Stomach (tissue), 9 donors: ENCODE measurements around the gene FES. TPM values are rescaled to one million over a fixed set of nuclear protein-coding genes. Genes with fewer than 3 reads are reported as not detected.

Source experiments
- DNase-seq, 2 donors: peaks; one replicate each; pipeline versions ENCODE4 v3.0.0 to v3.0.0-alpha.2; 2013 to 2019
- H3K27ac ChIP-seq, 5 donors: fragments of 200-600 bp in 4 of 5; sonication (generic) in 4 of 5; one replicate each; pipeline ENCODE4 v1.5.1; 2013 to 2019; ENCODE audit warnings: mild to moderate bottlenecking in 1 of 5, moderate library complexity in 1 of 5
- H3K27me3 ChIP-seq, 3 donors: fragments of 200-600 bp; sonication (generic); one replicate each; pipeline ENCODE4 v1.5.1; 2017 to 2019; ENCODE audit warnings: mixed run types in 1 of 3
- H3K36me3 ChIP-seq, 4 donors: fragments of 200-600 bp; sonication (generic); 1 replicate in 3 of 4; 2 replicates in 1 of 4; pipeline ENCODE4 v1.5.1; 2016 to 2019
- H3K4me1 ChIP-seq, 4 donors: fragments of 200-600 bp; sonication (generic); one replicate each; pipeline ENCODE4 v1.5.1; 2016 to 2019
- H3K4me3 ChIP-seq, 4 donors: fragments of 200-600 bp; sonication (generic) in 3 of 4; one replicate each; pipeline ENCODE4 v1.5.1; 2016 to 2019; ENCODE audit warnings: mild to moderate bottlenecking in 1 of 4
- H3K9me3 ChIP-seq, 4 donors: fragments of 200-600 bp; sonication (generic); one replicate each; pipeline ENCODE4 v1.5.1; 2016 to 2019
- EP300 ChIP-seq: sonication (generic); formaldehyde crosslinking; IDR thresholded peaks from one replicate; pipeline ENCODE4 v1.6.1; 2017; ENCODE audit warnings: antibody characterized with exemption
- POLR2A ChIP-seq, 4 donors: fragments of 450-650 bp; IDR thresholded peaks; one replicate each; pipeline ENCODE4 v1.6.1; 2016; ENCODE audit warnings: antibody characterized with exemption in 4 of 4, control low read depth in 2 of 4, mild to moderate bottlenecking in 1 of 4, moderate library complexity in 1 of 4
- POLR2AphosphoS5 ChIP-seq, 3 donors: sonication (generic); formaldehyde crosslinking; IDR thresholded peaks; one replicate each; pipeline ENCODE4 v1.6.1; 2016; ENCODE audit warnings: antibody characterized with exemption in 3 of 3
- WGBS, 5 donors: extraction: QIAGEN DNeasy Blood & Tissue Kit in 3 of 5; methylation state at CpG; one replicate each; pipeline versions ENCODE4 v1.1.5 to v1.1.7; 2013 to 2018; 5-methylcytosine and 5-hydroxymethylcytosine counted together
- intact Hi-C: fragments of 100-400 bp; cut with DNase I; formaldehyde crosslinking; loops from one replicate; pipeline ENCODE4 v1.15.1; 2023; ENCODE audit warnings: low total_unique reads
- polyA plus RNA-seq, 3 donors: library from polyadenylated mRNA; stranded (reverse); fragments of 200-250 nt; gene quantifications; one replicate each; pipeline ENCODE4 v1.2.3, GENCODE V29; 2013
- total RNA-seq, 5 donors: library from RNA; depleted of rRNA; stranded (reverse); fragments of >200 nt; gene quantifications; one replicate each; pipeline versions ENCODE4 v1.1.0 to v1.2.3, GENCODE V29; 2014 to 2016
- TF ChIP-seq, protein P1 (sequence below), 7 experiments: fragments of 450-650 bp in 4 of 7; fragments of 200-600 bp in 3 of 7; sonication (generic) in 3 of 7; IDR thresholded peaks; one replicate each; pipeline ENCODE4 v1.5.1; 2016 to 2019; ENCODE audit warnings: antibody characterized with exemption in 7 of 7, control low read depth in 2 of 7, mild to moderate bottlenecking in 1 of 7
- donor health status: healthy with polysubstance abuse.
- donor health status: Bipolar disorder and iron deficiency.
- donor health status: healthy.

Gene FES
- total and polyA plus RNA-seq, 8 donors, result 8.0 to 49.1 (median 19.2) TPM

- H3K9me3 ChIP-seq, result no peaks in the 10 kb centered on the region
- peak in 1 of 2 donors; percentile 20 for DNase-seq
- H3K27me3 ChIP-seq, result no peaks in the 10 kb centered on the region
- intact Hi-C loops, result no loop called here
- 45 to 59% (median 55%) methylated on average over 16 of the region's 16 CpGs for WGBS, 5 donors
- H3K4me1 ChIP-seq, result peaks cover 18 to 29% (median 26%) of the 10 kb centered on the region in 4 donors
- no peaks in the 10 kb centered on the region for H3K36me3 ChIP-seq
- H3K4me3 ChIP-seq, result no peak overlapping the region
- H3K27ac ChIP-seq, result no peak overlapping the region
- TF ChIP-seq POLR2AphosphoS5 (IDR thresholded peaks at IDR 0.05) (no peak), EP300 (no peak), POLR2A (IDR thresholded peaks at IDR 0.05) (no peak)
- TF ChIP-seq, protein P1, sequence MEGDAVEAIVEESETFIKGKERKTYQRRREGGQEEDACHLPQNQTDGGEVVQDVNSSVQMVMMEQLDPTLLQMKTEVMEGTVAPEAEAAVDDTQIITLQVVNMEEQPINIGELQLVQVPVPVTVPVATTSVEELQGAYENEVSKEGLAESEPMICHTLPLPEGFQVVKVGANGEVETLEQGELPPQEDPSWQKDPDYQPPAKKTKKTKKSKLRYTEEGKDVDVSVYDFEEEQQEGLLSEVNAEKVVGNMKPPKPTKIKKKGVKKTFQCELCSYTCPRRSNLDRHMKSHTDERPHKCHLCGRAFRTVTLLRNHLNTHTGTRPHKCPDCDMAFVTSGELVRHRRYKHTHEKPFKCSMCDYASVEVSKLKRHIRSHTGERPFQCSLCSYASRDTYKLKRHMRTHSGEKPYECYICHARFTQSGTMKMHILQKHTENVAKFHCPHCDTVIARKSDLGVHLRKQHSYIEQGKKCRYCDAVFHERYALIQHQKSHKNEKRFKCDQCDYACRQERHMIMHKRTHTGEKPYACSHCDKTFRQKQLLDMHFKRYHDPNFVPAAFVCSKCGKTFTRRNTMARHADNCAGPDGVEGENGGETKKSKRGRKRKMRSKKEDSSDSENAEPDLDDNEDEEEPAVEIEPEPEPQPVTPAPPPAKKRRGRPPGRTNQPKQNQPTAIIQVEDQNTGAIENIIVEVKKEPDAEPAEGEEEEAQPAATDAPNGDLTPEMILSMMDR (IDR thresholded peaks at IDR 0.05), result no peak
Observed at GRCh38 chr15:90866161-90866715, 18.1 kb upstream of the FES start.

DNA sequence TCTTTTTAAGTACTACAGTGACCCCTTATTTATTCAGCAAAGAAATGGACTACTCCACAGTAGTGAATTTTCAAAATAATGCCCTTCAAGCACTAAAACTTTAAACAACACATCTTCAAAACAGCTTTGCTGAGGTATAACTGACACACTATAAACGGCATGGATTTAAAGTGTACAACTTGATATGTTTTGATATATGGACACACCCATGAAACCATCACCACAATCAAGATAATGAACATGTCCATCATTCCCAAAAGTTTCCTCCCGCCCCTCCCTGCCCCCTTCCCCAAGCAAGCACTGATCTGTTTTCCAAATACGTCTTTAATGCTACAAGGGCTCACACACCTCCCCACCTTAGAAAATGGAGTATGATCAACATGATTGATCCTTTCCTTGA is 17.5 kb upstream of the FES start:
- DNase-seq, result no peak
- no peak overlapping the region for H3K27ac ChIP-seq
- no peaks in the 10 kb centered on the region for H3K9me3 ChIP-seq
- H3K36me3 ChIP-seq, result no peaks in the 10 kb centered on the region
- peaks cover 18 to 29% (median 26%) of the 10 kb centered on the region in 4 donors for H3K4me1 ChIP-seq
- intact Hi-C loops, result no loop called here
- no peak overlapping the region for H3K4me3 ChIP-seq
- TF ChIP-seq, protein P1 (IDR thresholded peaks at IDR 0.05), result no peak
- TF ChIP-seq POLR2AphosphoS5 (IDR thresholded peaks at IDR 0.05) (no peak), POLR2A (IDR thresholded peaks at IDR 0.05) (no peak), EP300 (no peak)
- H3K27me3 ChIP-seq, result no peaks in the 10 kb centered on the region
- 66 to 81% (median 71%) methylated on average over 3 of the region's 3 CpGs for WGBS, 5 donors

GRCh38 chr15:90868261-90868689 is 16.0 kb upstream of the FES start, which contains the start of gene FURIN:
FURIN (plus strand) TSS chr15:90868588; CDS start chr15:90875741, 7,153 bp downstream.
- DNase-seq, result peak in 1 of 2 donors; percentile 41

DNA sequence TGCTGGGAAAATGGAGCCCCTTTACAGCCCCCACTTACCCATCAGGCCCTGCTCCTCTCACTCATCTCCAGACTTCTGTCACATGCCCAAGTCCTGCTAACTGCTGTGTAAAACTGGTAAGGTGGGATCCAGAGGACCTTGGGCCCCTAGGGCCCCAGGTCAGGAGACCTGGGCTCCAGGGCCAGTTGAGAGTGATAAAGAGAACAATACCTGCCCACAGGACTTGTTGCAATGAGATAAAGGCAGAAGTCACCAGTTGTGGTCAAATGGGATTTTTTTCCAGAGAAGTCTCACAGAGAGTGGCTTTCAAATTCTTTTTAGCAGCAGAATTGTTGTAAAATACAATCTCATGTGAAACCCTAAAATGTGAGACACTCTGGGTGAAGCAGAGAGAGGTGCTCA is 15.2 kb upstream of the FES start:
- no peaks in the 10 kb centered on the region for H3K9me3 ChIP-seq
- TF ChIP-seq, protein P1 (IDR thresholded peaks at IDR 0.05), result no peak
- no peak for TF ChIP-seq EP300
- no peak for TF ChIP-seq POLR2A (IDR thresholded peaks at IDR 0.05)
- no peak for TF ChIP-seq POLR2AphosphoS5 (IDR thresholded peaks at IDR 0.05)
- H3K27me3 ChIP-seq, result no peaks in the 10 kb centered on the region
- no peaks in the 10 kb centered on the region for H3K36me3 ChIP-seq
- intact Hi-C loops, result no loop called here
- peaks cover 38 to 46% (median 45%) of the 10 kb centered on the region in 4 donors for H3K4me1 ChIP-seq
- no peak overlapping the region for H3K4me3 ChIP-seq
- DNase-seq, result no peak
- peak overlapping the region; percentile 45 to 98 (median 93) for H3K27ac ChIP-seq

More at GRCh38 chr15:90868261-90868689, 16.0 kb upstream of the FES start, which contains the start of gene FURIN:
- Histone ChIP-seq H3K9me3 (no peaks in the 10 kb centered on the region), H3K27ac (peak within 1 kb of the TSS; percentile 45 to 98 (median 93)), H3K27me3 (no peaks in the 10 kb centered on the region), H3K4me1 (peaks cover 29 to 40% (median 37%) of the 10 kb centered on the region in 4 donors), H3K4me3 (no peak within 1 kb of the TSS), H3K36me3 (no peaks in the 10 kb centered on the region)
- 78 to 93% (median 82%) methylated on average over 6 of the region's 6 CpGs for WGBS, 5 donors
- intact Hi-C loops, result no loop called here
- TF ChIP-seq POLR2A (IDR thresholded peaks at IDR 0.05) (no peak), EP300 (no peak), POLR2AphosphoS5 (IDR thresholded peaks at IDR 0.05) (no peak)
- TF ChIP-seq, protein P1 (IDR thresholded peaks at IDR 0.05), result no peak
